Activated T-helper 1 cell treated with anti-CD3 and anti-CD28 coated beads, Interleukin-2, amount 50 U/mL, for 16 hours (primary cell): ENCODE results near the gene CFAP53.
"Not testable (repeated sequence)": the region's sequence is repeated elsewhere in the genome, so short reads cannot be mapped to it uniquely, and the experiment has no call there.

Experiments
- DNase-seq, 2 donors: peaks; one replicate each; pipeline ENCODE4 v3.0.0-alpha.2; 2020; ENCODE audit warnings: low read depth in 1 of 2, low spot score in 1 of 2

The CFAP53 gene

GRCh38 chr18:50273203-50274043 lies 7.1 kb upstream of the CFAP53 start:
- DNase-seq, result no peak

DNA sequence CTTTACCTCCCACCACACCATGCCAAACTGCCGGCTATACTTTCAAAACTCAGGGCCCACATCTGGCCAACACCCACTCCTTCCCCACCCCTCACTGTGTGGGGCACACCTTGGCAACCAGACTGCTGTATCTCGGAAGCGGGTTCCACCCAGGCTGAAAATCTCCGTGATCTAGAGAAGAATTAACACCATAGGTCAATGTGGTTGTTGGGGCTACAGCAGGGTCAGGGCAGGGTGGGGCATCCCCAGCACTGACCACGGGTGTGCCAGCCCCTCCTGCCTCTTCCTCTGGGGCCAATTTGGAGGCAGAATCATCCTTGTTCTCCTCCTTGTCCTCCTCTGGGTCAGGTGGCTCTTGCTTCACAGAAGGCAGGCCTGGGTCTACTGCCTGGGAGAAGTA lies 6.3 kb upstream of the CFAP53 start:
- no peak for DNase-seq

DNA sequence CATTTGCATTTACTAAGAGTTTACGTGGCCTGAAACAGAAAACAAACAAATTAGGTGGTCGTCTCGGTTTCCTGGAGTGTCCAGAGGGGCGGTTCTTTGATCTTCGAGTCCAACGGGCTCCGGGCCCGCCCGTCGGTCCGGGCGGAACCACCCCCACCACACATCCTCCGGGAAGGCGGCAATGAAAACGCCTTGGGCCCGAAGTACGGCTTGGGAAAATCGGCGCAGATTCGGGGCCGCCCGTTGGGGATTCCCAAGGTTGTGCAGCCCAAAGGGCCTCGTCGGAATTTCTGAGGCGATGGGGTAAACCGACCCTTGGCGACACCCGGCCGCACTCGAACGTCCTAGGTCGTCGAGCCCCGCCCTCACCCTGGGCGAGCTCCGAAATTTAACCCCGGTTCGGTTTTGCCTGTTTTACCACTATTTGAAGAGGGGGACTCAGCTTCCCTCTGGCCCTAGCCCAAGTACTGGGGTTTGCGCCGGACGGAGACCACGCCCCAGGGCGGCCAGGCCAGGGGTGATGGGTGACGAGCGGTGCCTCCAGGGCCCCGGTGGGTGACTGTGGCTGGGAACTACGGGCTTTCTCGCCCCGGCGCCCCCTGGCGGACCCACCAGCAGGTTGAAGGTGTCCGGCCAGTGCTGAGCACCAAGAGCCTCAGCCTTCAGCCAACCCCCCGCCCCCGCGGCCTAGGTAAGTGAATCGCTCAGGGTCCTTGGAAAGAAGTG lies 1.9 kb upstream of the CFAP53 start:
- peak; percentile 56 to 68 for DNase-seq

DNA sequence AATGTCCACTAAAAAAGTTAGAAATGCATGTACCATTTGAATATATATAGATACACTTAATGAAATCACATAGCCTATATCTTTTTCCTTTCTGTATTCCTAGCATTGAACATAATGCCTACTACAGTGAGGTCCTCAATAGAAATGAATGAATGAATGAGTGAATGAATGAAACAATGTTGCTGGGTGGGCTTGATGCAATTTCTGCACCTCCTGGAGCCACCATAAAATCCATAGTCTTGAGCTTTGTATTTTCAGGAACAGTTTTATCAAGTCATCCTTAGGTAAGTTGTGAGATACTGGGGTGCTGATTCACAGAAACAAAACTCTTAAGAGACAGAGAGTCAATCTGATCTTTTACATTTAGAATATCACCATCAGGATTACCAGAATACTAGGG lies 3.3 kb downstream of the CFAP53 start:
- no peak for DNase-seq

DNA sequence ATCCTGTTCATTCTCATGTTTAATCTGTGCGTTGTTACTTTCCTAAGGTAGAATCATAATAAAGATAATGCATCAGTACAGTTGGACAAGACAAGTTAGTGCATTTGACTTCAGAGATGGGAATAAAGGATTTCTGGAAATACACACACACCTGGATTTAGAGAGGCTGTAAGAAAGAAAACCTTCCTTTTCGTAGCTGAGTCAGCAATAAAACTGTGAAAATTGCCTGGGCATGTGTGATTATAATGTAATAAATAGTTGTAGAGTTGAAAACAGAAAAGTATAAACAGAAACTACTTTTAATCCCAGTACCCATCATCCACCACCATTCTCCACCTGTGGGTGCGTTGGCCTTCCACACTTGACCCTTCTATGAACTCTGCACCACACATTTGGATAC lies 15.4 kb downstream of the CFAP53 start:
- DNase-seq, result no peak

DNA sequence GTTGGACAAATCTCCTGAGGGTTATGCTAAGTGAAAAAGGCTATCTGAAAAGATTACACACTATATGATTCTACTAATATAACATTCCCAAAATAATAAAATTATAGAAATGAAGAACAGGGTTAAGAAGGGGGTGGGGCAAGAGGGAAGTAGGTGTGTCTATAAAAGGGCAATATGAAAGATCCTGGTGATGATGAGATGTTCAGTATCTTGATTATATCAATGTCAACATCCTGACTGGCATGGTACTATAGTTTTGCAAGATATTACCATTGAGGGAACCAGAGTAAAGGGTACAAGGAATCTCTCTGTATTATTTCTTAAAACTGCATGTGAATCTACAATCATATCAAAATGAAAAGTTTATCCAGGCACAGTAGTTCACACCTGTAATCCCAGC lies 16.7 kb downstream of the CFAP53 start:
- DNase-seq, result no peak

- DNase-seq, result no peak
Observed at GRCh38 chr18:50247561-50247960, 18.7 kb downstream of the CFAP53 start.

DNA sequence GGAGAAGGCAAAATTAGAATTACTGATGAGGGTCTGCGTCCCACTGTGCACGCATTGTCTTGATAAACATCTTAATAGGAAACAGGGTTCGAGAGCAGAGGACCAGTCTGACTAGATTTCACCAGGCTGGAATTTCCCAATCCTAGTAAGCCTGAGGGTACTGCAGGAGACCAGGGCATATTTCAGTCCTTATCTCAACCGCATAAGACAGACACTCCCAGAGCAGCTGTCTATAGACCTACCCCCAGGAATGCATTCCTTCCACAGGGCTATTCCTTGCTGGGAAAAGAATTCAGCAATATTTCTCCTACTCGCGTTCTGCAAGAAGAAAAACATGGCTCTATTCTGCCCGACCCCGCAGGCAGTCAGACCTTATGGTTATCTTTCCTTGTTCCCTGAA lies 24.5 kb downstream of the CFAP53 start:
- DNase-seq, result not testable (repeated sequence)

DNA sequence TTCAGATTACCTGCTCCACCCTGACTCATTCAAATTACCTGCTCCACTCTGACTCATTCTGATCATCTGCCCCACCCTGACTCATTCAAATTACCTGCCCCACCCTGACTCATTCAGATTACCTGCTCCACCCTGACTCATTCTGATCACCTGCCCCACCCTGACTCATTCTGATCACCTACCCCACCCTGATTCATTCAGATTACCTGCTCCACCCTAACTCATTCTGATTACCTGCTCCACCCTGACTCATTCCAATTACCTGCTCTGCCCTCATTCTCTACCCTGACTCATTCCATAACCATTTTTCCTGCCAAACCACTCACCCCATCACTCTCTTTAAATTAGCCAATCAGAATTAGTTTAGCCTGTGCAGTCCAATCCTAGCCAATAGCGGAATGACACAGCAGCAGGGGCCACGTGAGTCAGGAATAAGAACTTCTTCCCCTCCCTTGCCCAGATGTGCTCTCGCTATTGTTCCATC lies 26.2 kb downstream of the CFAP53 start:
- DNase-seq, result no peak

- no peak for DNase-seq
Observed at GRCh38 chr18:50232419-50232818, 33.9 kb downstream of the CFAP53 start.

GRCh38 chr18:50231621-50232020 lies 34.7 kb downstream of the CFAP53 start:
- DNase-seq, result no peak

GRCh38 chr18:50220249-50220648 lies 46.0 kb downstream of the CFAP53 start:
- not testable (repeated sequence) for DNase-seq

- no peak for DNase-seq
Observed at GRCh38 chr18:50218432-50219197, 47.7 kb downstream of the CFAP53 start.

GRCh38 chr18:50209311-50209710 lies 57.0 kb downstream of the CFAP53 start:
- no peak for DNase-seq

DNA sequence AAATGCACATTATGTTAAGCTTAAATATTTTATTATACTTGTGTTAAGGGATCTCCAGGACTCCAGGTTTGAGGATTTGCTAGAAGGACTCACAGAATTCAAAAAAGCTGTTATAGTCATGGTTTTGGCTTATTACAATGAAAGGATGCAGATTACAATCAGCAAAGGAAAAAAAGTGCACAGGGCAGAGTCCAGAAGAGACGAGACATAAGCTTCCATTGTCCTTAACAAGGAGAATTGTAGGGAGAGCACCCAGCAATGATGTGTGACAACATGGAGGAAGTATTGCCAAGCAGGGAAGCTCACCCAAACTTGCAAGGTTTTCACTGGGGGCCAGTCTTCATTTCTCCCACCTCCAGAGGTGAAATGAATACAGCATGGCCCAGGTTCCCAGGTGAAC lies 58.6 kb downstream of the CFAP53 start:
- DNase-seq, result no peak

- no peak for DNase-seq
Observed at GRCh38 chr18:50203801-50204604, 62.3 kb downstream of the CFAP53 start.

DNA sequence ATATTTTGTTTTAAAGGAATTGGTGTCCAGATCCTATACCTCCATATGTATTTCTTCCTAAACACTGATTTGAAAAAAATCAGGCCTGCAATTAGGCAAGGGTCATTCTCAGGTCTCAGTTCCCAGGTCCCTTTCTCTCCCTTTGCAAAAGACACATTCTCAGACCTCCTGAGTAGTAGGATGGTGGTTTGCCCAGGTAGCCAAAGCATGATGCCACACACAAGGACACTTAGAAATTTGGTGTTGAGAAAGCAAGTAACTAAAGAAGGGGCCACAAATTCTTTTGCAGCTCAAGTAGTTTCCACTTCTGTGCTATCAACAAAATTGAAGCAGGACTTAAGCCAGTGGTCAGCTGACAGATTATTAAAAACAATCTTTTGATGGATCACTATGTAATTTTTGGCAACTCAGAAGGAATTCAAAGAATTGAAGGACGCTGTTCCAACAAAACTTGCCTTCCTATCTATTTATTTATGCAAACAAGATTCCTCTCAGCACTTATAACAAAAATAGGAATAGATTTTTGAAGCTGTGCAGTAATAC lies 64.7 kb downstream of the CFAP53 start:
- no peak for DNase-seq

DNA sequence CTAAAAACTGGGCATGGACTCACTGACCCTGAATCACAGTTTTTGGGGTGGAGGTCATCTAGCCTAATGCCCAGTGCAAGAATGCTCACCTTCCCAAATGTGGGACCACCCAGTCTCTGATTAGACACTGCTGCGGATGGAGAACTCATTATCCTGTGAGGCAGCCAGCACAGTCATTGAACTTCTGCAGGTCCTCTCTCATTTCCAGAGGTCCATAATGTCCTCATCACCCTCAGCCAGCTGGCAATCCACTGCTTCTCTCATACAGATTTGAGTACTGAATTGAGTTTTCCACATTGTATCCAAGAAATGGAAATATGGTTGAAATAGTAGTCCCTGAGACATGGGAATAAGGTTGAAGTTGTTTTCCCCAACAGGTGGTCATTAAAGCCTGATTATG lies 66.4 kb downstream of the CFAP53 start:
- no peak for DNase-seq

DNA sequence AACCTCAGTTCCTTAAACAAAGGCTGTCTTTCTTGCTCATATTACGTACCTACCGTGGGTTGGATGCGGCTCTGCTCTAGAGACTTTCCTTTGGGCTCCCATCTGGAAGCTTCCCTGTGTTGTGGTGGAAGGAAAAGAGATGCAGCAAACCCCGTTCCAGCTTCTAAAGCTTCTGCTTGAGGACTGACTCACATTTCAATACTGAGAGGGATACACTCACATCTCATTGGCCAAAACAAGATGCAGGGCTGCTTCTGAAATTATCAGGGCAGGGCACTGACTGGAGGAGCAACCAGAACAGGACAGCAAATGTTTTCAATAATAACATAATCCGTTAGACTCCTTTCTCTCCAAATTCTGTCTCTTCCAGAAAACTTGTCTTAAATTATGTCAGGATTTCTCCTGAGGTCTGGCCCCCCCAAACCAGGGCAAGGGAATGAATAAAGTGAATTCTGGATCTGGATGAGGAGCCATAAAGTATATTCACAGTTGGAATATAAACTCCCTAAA lies 66.9 kb downstream of the CFAP53 start:
- no peak for DNase-seq

- no peak for DNase-seq
Observed at GRCh38 chr18:50196261-50196660, 70.0 kb downstream of the CFAP53 start.
